GM19372 (cell line): ENCODE data around the gene RGS16.

ENCODE experiments used
- ATAC-seq: cut with Tn5 transposase; IDR thresholded peaks from one replicate; pipeline ENCODE4 v1.9.1; 2021; ENCODE audit warnings: mild to moderate bottlenecking, low read depth, moderate library complexity; ENCODE audit not compliant: unreplicated experiment

RGS16 gene

DNA sequence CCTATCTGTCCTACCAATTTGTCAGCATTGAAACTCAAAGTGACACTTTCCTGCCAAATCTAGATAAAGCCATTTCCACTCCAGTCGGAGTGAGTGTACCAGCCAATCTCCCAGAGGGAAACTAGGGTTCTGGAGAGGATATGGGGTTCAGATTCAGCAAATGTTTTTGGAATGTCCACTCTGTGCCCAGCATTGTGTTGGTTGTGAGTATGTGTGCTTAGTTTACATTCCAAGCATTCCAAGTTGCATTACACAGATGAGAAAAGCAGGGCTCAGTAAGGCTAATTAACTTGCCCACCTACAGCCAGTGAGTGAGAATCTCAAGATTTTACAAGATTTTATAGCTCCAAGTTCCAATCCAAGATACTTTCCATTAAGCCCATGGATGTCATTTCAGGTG is 26.4 kb upstream of the RGS16 start:
- ATAC-seq, result no peak

DNA sequence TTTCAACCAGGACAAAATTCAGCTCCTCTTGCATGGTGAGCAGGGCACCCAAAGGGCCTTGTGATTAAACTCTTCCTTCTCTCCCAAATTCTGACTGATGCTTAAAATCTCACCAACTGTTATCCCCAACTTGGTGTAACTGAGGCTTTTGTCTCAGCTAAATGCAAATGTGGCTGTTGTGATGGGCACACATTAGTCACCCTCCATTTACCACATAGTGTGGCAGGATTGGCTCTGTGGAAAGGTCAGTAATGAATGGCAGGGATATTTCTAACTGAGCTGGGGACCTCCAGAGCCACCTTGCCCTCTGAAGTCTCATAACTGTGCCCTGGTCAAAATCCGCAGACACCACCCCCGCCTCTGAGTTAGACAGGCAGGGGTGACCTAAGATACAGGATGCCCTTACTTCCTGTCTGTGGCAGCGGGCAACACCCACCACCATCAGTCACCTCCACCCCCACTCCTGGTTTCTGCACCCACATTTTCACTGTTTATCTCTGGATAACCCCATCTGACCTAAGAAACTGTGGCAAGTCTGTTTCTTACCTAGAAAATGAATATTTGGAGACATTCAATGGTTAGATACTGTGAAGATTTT is 25.4 kb upstream of the RGS16 start:
- no peak for ATAC-seq

- no peak for ATAC-seq
Observed at GRCh38 chr1:182629080-182629479, 24.9 kb upstream of the RGS16 start.

GRCh38 chr1:182628657-182629056 is 24.5 kb upstream of the RGS16 start:
- no peak for ATAC-seq

DNA sequence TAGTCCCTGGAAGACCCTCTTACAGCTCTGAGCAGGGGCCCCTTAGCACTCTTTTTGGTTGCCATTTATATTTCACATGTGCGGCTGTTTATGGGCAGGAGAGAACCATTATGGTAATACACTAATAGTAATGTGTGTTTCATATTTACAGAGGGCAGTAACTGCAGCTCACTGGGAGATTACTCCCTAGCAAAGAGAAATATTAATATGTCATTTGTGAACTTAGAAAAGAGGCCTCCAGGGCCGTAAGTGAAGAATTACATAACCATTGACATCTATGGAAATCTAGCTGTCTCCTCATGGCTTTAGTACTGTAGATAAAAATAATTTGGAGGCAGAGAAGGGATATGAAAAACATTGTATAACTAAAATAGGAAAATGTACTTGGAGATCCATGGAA is 23.4 kb upstream of the RGS16 start:
- ATAC-seq, result no peak

- ATAC-seq, result no peak
Observed at GRCh38 chr1:182626527-182626926, 22.3 kb upstream of the RGS16 start.

- ATAC-seq, result no peak
Observed at GRCh38 chr1:182625719-182626504, 21.7 kb upstream of the RGS16 start.

- no peak for ATAC-seq
Observed at GRCh38 chr1:182625024-182625423, 20.8 kb upstream of the RGS16 start.

- no peak for ATAC-seq
Observed at GRCh38 chr1:182624577-182624976, 20.4 kb upstream of the RGS16 start.

GRCh38 chr1:182622901-182623528 is 18.8 kb upstream of the RGS16 start:
- ATAC-seq, result no peak

DNA sequence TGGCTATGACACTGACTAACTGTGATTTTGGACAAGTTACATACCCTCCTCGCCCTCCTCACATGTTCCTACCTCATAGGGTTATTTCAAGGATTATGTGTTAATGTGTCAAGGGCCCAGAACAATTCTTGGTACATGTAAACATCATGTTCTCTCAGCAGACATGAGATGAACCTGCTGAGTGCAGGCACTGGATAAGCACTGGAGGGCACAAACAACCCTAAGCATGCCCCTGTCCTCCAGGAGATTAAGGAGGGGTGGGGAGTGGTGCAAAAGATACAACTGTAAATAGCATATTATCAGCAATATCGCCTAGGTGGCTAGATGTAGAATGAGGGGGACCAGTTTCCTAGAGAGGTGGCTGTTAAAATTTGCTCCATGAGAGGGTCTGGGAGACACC is 17.7 kb upstream of the RGS16 start:
- no peak for ATAC-seq

- ATAC-seq, result no peak
Observed at GRCh38 chr1:182620924-182621585, 16.9 kb upstream of the RGS16 start.

- no peak for ATAC-seq
Observed at GRCh38 chr1:182617734-182618351, 13.7 kb upstream of the RGS16 start.

GRCh38 chr1:182617014-182617429 is 12.8 kb upstream of the RGS16 start:
- ATAC-seq, result no peak

DNA sequence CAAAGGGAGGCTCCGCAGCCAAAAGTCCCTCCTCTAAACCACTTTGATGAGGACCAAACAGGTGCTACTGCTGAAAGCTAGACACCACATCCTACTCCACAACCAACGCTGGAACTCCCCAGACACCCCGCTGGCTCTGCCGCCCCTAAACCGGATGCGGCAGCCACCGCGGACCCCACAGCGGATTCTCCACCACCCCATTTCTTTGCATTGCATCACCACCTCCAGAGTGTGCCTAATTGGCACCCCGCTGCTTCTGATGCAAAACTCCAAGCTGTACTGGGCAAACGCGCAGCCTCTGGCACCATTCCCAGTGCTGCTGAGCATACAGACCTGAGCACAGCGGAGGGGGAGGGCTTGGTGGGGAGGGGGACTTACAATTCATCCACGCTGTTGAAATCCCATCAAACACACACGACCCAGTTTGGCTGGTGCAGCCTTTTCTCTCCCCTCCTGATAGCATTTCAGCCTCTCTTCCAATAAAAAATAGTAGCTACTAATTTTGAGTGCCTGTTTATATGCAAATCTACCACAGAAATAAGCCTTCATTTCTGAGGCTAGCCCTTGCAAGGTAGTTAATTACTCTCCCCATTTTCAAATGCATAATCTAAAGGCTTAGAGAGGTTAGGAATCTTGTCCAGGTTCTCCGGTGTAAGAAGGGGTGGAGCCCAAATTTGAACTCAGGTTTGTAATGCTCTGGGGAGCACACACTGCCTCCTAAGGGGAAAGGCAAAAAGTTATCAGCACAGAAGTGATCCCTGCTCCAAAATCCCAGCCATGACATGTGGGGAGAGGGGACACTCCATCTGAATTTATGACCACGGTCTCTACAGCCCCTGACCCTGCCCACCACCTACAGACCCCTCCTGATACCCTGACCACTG is 12.2 kb upstream of the RGS16 start:
- peak; percentile 64 for ATAC-seq

GRCh38 chr1:182615468-182616129 is 11.4 kb upstream of the RGS16 start:
- ATAC-seq, result peak; percentile 14

GRCh38 chr1:182614796-182615454 is 10.7 kb upstream of the RGS16 start:
- peak; percentile 38 for ATAC-seq

DNA sequence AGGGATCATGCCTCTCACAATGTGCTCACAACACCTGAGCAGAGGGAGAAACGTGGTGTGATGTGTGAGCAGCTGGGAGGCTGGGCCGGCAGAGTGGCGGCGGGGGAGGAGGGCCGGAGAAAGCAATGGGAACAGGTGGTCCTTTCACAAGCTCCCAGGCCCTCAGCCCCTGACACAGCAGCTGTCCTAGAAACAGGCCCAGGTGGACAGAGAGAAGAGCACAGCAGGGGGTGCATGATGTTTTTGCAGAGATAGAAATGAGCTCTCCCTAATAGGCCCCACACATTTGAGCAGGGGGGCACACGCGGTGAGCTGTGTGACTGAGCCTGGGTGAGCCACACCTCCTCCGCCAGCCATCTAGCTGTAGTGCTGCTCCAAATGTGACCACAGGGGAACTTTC is 7.6 kb upstream of the RGS16 start:
- no peak for ATAC-seq

- ATAC-seq, result no peak
Observed at GRCh38 chr1:182611326-182611725, 7.1 kb upstream of the RGS16 start.
